ENCODE measurements around the gene SNTB2.

DNA sequence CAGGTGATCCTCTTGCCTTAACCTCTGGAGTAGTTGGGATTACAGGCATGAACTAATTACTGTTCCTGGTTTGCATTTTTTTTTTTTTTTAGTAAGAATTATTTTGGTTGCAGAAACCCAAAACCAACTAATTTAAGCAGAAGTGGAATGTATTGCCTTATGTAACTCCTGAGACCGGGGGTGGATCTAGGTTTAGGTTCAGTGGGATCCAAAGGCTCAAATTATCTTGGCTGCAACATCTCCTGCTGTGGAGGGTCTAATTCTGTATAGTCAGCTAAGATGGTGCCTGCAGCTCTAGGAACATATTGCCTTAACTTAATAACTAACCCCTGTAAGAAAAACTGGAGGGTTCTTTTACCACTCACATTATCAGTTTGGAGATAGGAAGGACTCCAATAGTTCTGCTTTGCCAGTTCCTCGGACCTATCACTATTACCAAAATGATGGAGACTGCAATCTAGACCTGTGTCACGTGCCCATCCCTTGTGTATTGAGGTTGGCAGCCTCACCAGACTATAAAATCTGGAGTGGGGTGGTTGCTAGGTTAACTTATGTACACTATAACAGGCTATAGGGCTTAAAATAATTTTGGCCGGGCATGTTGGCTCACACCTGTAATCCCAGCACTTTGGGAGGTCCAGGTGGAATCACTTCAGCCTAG, 8.5 kb downstream of the SNTB2 start:
- TF ChIP-seq, protein P1, sequence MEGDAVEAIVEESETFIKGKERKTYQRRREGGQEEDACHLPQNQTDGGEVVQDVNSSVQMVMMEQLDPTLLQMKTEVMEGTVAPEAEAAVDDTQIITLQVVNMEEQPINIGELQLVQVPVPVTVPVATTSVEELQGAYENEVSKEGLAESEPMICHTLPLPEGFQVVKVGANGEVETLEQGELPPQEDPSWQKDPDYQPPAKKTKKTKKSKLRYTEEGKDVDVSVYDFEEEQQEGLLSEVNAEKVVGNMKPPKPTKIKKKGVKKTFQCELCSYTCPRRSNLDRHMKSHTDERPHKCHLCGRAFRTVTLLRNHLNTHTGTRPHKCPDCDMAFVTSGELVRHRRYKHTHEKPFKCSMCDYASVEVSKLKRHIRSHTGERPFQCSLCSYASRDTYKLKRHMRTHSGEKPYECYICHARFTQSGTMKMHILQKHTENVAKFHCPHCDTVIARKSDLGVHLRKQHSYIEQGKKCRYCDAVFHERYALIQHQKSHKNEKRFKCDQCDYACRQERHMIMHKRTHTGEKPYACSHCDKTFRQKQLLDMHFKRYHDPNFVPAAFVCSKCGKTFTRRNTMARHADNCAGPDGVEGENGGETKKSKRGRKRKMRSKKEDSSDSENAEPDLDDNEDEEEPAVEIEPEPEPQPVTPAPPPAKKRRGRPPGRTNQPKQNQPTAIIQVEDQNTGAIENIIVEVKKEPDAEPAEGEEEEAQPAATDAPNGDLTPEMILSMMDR (IDR thresholded peaks at IDR 0.05 in 4 of 5, conservative IDR thresholded peaks at IDR 0.05 in 1 of 5) = no peak
- no peak for TF ChIP-seq POLR2A (IDR thresholded peaks at IDR 0.05)
